ENCODE data around the gene ERBB3.
"Not testable (repeated sequence)": the region's sequence is repeated elsewhere in the genome, so short reads cannot be mapped to it uniquely, and the experiment has no call there.

The ERBB3 gene

GRCh38 chr12:56116267-56117081 is 36.5 kb downstream of the ERBB3 start, which contains the start of gene RPL41:
Gene RPL41 (plus strand): TSS chr12:56116633.
- peak; percentile 97 for DNase-seq

DNA sequence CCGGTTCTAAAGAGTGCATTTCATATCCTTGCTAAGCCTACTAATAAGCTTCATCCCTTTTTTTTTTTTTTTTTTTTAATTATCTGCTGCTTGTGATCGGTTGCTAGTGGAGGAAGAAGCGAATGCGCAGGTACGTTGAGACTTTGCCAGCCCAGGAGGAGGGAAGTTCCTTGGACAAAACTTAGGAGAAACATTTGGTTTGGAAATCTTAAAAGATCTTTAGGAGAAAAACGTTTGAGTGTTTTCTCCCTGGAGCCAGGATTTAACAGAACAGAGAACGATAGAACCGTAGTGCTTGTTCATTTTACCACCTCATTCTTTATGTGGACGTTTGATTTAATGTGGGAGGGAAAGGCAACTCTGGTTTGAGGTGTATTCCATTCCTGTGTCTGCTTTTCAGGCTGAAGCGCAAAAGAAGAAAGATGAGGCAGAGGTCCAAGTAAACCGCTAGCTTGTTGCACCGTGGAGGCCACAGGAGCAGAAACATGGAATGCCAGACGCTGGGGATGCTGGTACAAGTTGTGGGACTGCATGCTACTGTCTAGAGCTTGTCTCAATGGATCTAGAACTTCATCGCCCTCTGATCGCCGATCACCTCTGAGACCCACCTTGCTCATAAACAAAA is 37.2 kb downstream of the ERBB3 start:
- DNase-seq, result not testable (repeated sequence)

DNA sequence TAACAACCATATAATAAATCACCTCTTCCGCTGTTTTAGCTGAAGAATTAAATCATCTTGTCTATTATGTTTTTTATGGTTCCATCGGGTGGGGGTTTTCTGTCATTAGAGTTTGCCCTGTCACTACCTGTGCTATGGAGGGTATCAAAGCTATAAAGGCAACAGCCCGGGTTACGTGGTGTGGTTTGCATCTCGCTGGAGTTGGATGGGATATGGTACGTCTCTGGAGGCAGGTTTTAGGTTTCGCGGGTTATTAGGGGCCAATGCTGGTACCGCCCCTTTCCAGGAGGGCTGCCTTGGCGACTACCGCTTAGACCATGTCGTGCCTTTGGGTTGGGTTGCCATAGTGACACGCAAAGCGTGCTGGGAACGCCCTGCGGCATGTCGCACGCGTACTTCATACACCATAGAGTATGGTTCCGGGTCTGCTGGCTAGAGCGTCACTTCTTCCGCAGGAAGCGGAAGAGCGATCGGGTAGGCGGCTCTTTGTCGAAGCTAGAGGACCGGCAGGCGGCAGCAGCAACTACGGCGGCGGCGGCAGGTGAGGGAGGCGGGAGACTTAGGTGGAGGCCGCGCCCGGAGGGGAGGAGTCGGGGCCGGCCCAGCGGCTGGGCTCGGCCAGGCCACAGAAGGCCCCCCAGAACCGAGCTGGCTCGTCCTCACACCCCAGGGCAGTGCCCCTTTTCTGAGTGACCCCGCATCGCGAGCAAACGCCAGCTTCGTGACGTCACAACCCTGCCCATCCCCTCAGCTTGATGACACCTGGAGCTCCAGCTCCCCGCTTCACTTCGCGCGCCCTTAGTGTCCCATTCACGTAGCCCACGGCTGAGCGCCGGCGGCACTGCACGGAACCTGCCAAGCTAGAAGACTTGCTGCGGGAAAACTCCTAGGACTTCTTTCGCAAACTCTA is 38.1 kb downstream of the ERBB3 start, which contains the start of gene ZC3H10:
Gene ZC3H10 (plus strand): TSS at position 489 of the 910 bp plus-strand sequence. CDS start 2,297 bp downstream, outside the sequence.
- peak; percentile 100 for DNase-seq

DNA sequence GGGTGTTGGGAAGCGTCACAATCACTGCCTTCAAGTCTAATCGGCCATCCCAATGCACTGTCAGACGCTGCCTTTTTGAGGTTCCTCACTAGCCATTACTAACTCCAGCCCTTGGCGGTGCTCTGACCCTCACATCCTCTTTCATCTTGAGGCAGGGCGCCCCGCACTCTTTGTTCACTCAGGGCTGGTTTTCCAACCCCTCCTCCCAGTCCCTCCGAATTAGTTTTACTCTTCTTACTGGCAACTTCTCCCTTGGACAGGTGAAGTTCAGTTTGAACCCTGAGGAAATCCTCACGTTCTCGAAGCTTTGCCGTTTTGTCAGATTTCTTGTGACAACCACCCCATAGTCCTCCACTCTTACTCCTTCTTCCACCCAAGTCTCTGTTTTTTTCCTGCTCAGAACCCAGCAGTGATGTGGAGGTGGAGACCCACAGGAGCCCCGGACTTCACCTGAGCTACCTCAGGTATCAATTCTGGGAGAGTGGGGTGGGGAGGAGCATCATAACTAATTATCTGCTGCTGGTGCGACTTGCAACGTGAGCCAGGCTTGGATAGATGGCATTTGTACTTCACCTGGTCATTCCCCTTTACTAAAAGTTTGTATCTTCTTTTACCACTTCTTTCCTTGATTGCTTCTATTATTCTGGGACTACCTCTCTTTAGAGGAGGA is 38.9 kb downstream of the ERBB3 start:
- no peak for DNase-seq

DNA sequence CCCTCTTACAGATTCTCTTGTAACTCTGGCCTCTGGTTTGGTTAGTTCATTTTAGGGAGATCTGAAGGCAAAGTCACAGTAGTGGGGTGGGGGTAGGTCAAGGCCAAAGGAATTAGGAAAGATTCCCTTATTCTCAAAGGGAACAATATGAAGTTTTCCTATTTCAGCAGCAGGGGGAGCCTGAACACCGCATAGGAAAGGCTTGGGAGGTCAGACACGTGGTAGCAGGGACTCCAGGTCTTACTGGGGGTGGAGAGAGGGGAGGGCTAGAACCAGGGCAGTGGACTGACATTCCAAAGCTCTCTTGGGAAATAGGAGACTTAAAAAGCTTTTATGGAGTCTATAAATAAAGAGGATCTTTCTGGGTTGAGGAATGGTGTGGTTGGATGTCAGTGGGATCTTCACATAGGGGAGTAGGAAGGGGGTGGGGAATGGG is 39.4 kb downstream of the ERBB3 start:
- DNase-seq, result peak; percentile 96

DNA sequence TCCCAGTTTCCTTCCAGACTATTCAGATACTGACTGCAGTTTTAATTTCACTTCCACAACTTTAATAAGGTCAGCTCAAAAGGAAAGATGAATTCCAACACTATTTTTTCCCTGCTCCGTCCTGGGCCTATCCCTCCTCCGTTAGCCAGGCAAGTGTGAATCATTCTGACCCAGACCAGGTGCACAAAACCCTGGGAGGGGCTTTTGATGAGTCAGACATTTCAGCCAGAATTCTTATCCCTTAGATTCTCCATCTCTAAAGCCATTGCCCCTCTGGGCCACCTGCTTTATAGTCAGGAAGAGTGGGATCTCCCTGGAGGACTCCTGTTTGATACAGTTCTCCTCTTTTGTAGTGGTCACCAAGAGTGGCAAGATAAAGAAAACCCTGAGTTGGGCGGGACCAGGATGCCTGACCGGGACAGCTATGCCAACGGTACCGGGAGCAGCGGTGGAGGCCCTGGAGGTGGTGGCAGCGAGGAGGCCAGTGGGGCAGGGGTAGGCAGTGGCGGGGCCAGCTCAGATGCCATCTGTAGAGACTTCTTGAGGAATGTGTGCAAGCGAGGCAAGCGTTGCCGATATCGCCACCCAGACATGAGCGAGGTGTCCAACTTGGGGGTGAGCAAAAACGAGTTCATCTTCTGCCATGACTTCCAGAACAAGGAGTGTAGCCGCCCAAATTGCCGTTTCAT is 40.3 kb downstream of the ERBB3 start:
- DNase-seq, result peak; percentile 77

DNA sequence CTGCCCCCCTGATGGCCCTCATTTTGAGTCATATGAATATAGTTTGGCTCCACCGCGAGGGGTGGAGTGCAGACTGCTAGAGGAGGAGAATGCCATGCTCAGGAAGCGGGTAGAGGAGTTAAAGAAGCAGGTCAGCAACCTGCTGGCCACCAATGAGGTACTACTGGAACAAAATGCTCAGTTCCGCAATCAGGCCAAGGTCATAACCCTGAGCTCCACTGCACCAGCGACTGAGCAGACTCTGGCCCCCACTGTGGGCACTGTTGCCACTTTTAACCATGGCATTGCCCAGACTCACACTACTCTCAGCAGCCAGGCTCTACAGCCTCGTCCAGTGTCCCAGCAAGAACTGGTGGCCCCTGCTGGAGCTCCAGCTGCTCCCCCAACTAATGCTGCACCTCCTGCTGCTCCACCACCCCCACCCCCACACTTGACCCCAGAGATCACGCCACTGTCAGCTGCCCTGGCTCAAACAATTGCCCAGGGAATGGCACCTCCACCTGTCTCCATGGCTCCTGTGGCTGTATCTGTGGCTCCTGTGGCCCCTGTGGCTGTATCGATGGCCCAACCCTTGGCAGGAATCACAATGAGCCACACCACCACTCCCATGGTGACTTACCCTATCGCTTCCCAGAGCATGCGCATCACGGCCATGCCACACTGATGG is 41.4 kb downstream of the ERBB3 start:
- no peak for DNase-seq

GRCh38 chr12:56122637-56123036 is 42.7 kb downstream of the ERBB3 start:
- DNase-seq, result no peak

GRCh38 chr12:56124133-56124532 is 44.2 kb downstream of the ERBB3 start:
- no peak for DNase-seq

GRCh38 chr12:56126732-56127239 is 46.8 kb downstream of the ERBB3 start:
- DNase-seq, result no peak

DNA sequence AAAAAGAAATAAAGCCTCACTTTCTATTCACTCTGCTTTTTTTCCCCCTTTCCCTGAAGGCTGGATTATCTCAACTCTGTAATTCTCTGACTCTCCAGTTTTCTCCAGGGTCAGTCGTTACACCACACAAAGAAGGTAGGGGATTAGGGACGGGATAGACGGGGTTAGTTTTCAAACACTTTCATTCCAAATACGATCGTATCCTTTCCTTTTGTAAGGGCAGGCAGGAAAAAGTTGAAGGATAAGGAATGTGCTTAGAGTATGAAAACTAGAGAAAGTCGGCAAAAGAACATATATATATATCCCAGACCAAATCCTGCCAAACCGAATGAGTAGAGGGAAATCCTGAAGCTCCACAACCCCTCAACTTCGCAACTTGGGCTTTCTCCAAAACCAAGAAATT is 47.5 kb downstream of the ERBB3 start:
- DNase-seq, result no peak

DNA sequence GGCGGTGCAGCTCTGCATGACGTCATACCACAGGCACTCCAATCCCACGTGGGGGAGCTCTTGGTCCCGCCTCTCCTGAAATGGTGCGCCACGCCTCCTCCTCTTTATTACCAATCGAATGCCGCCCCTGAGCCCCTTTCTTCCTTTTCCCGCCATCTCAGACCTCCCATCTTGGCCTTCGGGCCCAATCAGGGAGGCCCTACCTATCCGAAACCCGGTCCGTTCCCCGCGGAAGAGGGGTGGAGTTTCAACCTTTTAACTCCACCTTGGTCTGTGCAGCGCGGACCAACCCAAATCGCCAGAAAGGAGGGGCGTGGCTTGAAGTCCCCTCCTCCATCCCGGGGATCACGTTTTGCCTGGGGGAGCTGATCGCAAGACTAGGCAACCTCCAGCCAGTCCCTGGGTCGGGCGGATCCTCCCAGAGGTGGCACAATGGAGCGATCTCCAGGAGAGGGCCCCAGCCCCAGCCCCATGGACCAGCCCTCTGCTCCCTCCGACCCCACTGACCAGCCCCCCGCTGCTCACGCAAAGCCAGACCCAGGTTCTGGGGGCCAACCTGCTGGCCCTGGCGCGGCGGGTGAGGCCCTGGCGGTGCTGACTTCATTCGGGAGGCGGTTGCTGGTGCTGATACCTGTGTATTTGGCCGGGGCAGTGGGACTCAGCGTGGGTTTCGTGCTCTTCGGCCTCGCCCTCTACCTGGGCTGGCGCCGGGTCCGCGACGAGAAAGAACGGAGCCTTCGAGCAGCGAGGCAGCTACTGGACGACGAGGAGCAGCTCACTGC is 48.1 kb downstream of the ERBB3 start, which contains the start of gene ESYT1:
Gene ESYT1 (plus strand): TSS at position 380 of the 782 bp plus-strand sequence. CDS start 53 bp downstream, at position 433.
- DNase-seq, result peak; percentile 100

DNA sequence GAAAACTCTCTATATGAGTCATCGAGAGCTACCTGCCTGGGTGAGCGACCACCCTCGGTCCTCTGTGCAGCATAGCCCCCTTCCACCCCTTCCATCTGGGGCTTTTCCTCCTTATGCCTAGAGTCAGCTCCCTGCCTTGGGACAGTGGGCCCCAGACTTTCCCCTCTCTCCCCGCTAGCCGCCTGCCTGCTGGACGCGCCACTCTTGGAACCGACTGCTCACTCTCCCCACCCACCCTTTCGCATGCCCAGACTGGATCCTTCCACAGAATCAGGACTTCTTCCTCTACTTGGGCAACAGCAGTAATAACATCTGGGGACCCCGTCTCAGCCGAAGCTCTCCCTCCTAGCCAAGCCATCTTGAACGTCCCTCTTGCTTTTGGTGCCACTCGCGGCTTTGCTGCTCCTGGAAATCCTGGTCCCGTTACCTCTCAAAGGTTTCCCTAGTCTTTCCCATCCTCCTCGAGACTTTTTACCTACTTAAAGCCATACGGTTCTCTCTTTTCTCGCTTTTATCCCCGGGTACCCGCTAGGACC is 48.8 kb downstream of the ERBB3 start:
- no peak for DNase-seq

DNA sequence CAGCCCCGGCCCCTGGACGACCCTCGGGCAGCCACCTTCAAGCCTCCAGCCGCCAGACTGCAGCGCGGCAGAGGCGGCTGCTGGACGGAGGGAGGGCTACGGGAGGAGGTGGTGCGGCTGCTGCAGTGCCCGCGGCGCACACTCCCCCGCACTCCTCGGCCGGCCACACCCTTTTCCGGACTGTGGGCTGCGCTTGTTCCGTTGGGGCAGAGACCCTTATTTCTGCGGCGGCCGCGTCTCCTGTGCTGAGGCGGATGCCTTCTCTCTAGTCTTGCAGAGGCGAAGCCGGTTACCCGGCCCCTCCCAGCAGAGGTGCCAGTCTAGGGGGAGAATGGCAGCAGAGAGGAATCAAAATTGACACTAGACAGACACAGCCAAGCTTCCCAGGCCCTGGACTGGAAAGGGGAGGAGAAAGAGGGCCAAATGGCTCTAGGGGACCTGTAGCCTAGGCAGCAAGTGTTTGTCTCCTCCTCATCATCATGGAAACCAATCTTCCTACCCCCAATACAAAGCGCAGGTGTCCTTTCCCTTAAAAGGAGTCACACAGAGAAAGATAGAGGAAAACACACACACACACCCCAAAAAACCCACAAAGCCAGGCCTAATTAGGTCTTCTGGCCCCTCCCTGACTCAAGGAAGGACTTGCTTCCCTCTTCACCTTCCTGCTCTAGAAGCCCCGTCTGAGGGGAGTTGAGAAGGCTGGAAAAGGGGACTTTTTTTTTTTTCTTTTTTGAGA is 49.4 kb downstream of the ERBB3 start:
- peak; percentile 92 for DNase-seq

GRCh38 chr12:56129942-56130495 is 50.1 kb downstream of the ERBB3 start:
- no peak for DNase-seq

GRCh38 chr12:56130876-56131275 is 50.9 kb downstream of the ERBB3 start:
- DNase-seq, result no peak

DNA sequence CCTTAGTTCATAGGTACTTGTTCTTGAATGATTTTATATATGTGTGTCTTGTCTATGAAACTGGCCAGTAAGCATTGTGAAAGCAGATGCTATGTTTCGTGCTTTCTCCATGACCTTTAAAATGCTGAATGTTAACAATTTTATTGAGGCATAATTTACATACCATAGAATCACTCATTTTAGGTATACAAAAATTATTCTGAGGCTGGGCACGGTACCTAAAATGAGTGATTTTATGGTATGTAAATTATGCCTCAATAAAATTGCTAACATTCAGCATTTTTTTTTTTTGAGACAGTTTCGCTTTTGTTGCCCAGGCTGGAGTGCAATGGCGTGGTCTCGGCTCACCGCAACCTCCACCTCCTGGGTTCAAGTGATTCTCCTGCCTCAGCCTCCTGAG is 54.9 kb downstream of the ERBB3 start:
- no peak for DNase-seq

DNA sequence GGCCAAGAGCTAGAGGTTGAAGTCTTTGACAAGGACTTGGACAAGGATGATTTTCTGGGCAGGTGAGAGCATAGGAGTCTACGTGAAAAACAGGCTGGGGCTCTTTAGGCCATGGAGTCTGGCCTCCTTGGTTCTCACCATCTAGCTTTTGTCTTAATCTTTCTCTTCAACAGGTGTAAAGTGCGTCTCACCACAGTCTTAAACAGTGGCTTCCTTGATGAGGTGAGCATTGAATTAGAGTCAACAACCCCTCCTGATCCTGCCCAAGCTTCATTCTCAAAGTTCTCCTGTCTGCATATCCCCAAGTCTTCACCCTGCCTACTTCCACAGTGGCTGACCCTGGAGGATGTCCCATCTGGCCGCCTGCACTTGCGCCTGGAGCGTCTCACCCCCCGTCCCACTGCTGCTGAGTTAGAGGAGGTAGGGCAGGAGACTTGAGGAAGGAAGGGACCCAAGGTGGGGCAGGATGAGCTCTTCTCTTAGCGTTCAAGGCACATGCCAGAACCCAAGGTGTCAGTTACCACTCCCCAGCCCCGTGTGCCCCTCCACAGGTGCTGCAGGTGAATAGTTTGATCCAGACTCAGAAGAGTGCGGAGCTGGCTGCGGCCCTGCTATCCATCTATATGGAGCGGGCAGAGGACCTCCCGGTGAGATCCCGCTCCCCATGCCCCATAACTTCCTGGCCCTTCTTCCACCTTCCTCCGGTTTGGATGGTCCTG is 58.0 kb downstream of the ERBB3 start:
- DNase-seq, result no peak
